DMS 273 (cell line): ENCODE measurements around the gene KRTAP6-2.

Experiments used
- DNase-seq: peaks from one replicate; lab custom pipeline; 2025; ENCODE audit not compliant: unreplicated experiment; lab: John Stamatoyannopoulos, UW

Gene KRTAP6-2

GRCh38 chr21:30577766-30578165 lies 20.9 kb downstream of the KRTAP6-2 start:
- no peak for DNase-seq

- no peak for DNase-seq
Observed at GRCh38 chr21:30567617-30568016, 31.1 kb downstream of the KRTAP6-2 start.

GRCh38 chr21:30563630-30564029 lies 35.1 kb downstream of the KRTAP6-2 start:
- no peak for DNase-seq

DNA sequence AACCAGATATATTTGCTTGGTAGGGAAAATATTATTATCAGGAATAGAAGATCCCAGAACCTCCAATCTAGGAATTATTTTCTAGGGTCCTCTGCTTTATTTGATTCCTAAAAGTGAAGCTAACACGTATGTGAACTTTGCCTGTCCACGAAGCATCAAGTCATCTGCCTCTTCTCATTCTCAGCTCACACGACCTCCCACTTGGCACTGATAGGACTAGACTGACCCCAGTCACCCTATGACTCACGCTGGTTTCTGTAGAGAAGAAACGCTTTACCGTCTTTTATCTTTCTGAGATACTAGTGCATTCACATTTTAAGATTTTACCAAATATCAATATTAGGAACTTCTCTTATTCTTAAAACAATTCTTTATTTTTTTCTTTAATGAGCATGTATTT lies 35.6 kb downstream of the KRTAP6-2 start:
- no peak for DNase-seq

- no peak for DNase-seq
Observed at GRCh38 chr21:30561957-30562356, 36.7 kb downstream of the KRTAP6-2 start.

DNA sequence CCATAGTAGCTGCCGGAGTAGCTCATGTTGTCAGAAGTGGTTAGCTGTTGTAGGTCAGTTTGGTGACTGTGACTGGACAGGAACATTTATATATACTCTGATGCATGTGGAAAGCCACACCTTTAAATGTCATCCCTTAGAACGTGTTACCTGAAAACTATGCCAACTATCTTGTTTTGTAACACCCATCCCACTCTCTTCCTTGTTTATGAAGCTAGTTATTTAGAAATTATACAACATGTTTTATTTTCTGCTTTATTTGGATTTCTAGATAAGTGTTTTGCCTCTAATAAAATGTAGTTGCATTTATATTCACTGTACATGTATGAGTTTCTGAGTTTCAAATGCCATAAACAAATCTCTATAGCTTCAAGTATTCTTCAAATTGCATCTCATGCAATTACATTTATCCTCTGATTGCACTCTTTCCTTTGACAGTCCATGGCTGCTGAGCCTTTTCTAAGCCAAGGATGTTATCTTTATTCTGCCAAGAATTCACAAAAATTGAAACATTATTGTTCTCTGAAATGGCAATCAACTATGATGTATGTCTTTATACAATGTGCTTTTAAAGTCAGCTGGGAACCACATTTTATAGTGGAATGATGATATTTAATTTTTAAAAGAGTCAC lies 37.3 kb downstream of the KRTAP6-2 start, which contains the start of gene KRTAP19-7:
KRTAP19-7 (minus strand) TSS at position 51 of the 632 bp plus-strand sequence; CDS start at position 26, 25 bp downstream.
- DNase-seq: no peak

DNA sequence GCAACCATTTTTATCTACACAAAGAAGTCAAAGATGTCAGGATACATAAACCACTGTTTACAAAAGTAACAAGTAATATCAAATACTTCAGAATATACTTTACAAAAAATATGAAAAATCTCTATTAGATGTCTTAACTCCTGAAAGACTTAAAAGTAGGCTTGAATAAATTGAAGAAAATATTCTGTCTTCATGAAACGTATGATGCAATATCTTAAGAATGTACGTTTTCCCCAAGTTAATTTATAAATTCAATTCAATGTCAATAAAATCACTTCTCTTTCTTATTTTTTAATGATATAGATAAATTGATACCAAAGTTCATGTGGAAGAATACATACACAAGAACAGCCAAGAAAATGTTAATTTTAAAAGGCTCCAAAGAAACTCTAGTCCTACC lies 43.6 kb downstream of the KRTAP6-2 start:
- no peak for DNase-seq

- DNase-seq: no peak
Observed at GRCh38 chr21:30552782-30553181, 45.9 kb downstream of the KRTAP6-2 start.
